Neural cell (in vitro differentiated cells): Measurements from ENCODE around the gene ALDH1B1. TPM values are rescaled to one million over a fixed set of nuclear protein-coding genes. Genes with fewer than 3 reads are reported as not detected.

Experiments
- H2AFZ ChIP-seq: fragments of 200-600, 300-800 bp; sonication (generic), shearing (Covaris generic); 2 replicates; pipeline ENCODE4 v1.6.0; 2014; ENCODE audit warnings: low read depth, mild to moderate bottlenecking, antibody characterized with exemption, low read length, moderate library complexity
- H3F3A ChIP-seq: fragments of 200-600 bp; shearing (Covaris generic); 2 replicates; pipeline ENCODE4 v1.6.1; 2016; ENCODE audit warnings: mild to moderate bottlenecking, moderate library complexity, mixed read lengths, antibody characterized with exemption, low read length; ENCODE audit not compliant: insufficient read depth, poor library complexity, severe bottlenecking
- H3K27ac ChIP-seq: fragments of 200-600, 300-800 bp; sonication (generic), shearing (Covaris generic); 2 replicates; pipeline ENCODE4 v1.5.1; 2014; ENCODE audit warnings: mild to moderate bottlenecking, low read length, moderate library complexity
- H3K27me3 ChIP-seq: fragments of 300-800, 200-600 bp; sonication (generic), shearing (Covaris generic); 2 replicates; pipeline ENCODE4 v1.6.0; 2014; ENCODE audit warnings: mild to moderate bottlenecking, low read depth, low read length, moderate library complexity; ENCODE audit not compliant: insufficient read depth
- H3K36me3 ChIP-seq: fragments of 300-800, 200-600 bp; sonication (generic), shearing (Covaris generic); 2 replicates; pipeline ENCODE4 v1.5.1; 2014; ENCODE audit warnings: mild to moderate bottlenecking, antibody characterized with exemption, low read length, moderate library complexity; ENCODE audit not compliant: insufficient read depth
- H3K4me2 ChIP-seq: fragments of 300-800, 200-600 bp; sonication (generic), shearing (Covaris generic); 2 replicates; pipeline ENCODE4 v1.6.0; 2014; ENCODE audit warnings: mild to moderate bottlenecking, low read length
- H3K4me3 ChIP-seq: fragments of 300-800, 200-600 bp; sonication (generic), shearing (Covaris generic); 2 replicates; pipeline ENCODE4 v1.5.1; 2014; ENCODE audit warnings: mild to moderate bottlenecking, low read length, moderate library complexity
- H3K79me2 ChIP-seq: fragments of 200-600 bp; shearing (Covaris generic); replicated peaks from 2 replicates; pipeline ENCODE4 v1.6.0; 2014; ENCODE audit warnings: mild to moderate bottlenecking, low read length, moderate library complexity; ENCODE audit not compliant: insufficient read depth
- H3K9ac ChIP-seq: fragments of 300-800, 200-600 bp; sonication (generic), shearing (Covaris generic); 2 replicates; pipeline ENCODE4 v1.6.1; 2016; ENCODE audit warnings: mild to moderate bottlenecking, low read length, mixed read lengths
- H3K9me2 ChIP-seq: fragments of 200-600 bp; shearing (Covaris generic); 2 replicates; pipeline ENCODE4 v1.6.1; 2016; ENCODE audit warnings: mild to moderate bottlenecking, low read length, mixed read lengths; ENCODE audit not compliant: insufficient read depth
- H3K9me3 ChIP-seq: fragments of 200-600, 300-800 bp; sonication (generic), shearing (Covaris generic); 2 replicates; pipeline ENCODE4 v1.6.1; 2016; ENCODE audit warnings: mild to moderate bottlenecking, mixed run types, low read length, moderate library complexity, mixed read lengths
- H4K20me1 ChIP-seq: fragments of 200-600 bp; shearing (Covaris generic); 2 replicates; pipeline ENCODE4 v1.6.1; 2016; ENCODE audit warnings: mild to moderate bottlenecking, mixed run types; ENCODE audit not compliant: insufficient read depth
- EP300 ChIP-seq: fragments of 450-650 bp; conservative IDR thresholded peaks from 2 replicates; pipeline ENCODE4 v1.6.1; 2014; ENCODE audit warnings: antibody characterized with exemption, mild to moderate bottlenecking, moderate library complexity; ENCODE audit not compliant: poor library complexity, severe bottlenecking
- EZH2 ChIP-seq: fragments of 200-600, 300-800 bp; shearing (Covaris generic), sonication (generic); IDR thresholded peaks from 2 replicates; pipeline ENCODE4 v1.6.1; 2014; ENCODE audit warnings: antibody characterized with exemption, low read length, borderline replicate concordance, mild to moderate bottlenecking; ENCODE audit not compliant: insufficient read depth, poor library complexity, severe bottlenecking
- MXI1 ChIP-seq: fragments of 450-650 bp; conservative IDR thresholded peaks from 2 replicates; pipeline ENCODE4 v1.6.1; 2014; ENCODE audit warnings: antibody characterized with exemption, mild to moderate bottlenecking; ENCODE audit not compliant: poor library complexity, severe bottlenecking
- POLR2AphosphoS5 ChIP-seq: IDR thresholded peaks from 2 replicates; pipeline ENCODE4 v1.6.1; 2012
- RAD21 ChIP-seq: fragments of 450-650 bp; conservative IDR thresholded peaks from 2 replicates; pipeline ENCODE4 v1.6.1; 2014; ENCODE audit warnings: antibody characterized with exemption, mild to moderate bottlenecking, moderate library complexity
- SMC3 ChIP-seq: fragments of 450-650 bp; conservative IDR thresholded peaks from 2 replicates; pipeline ENCODE4 v1.6.1; 2014; ENCODE audit warnings: antibody characterized with exemption, mild to moderate bottlenecking, moderate library complexity; ENCODE audit not compliant: poor library complexity
- TAF1 ChIP-seq: IDR thresholded peaks from 2 replicates; pipeline ENCODE4 v1.6.1; 2012; ENCODE audit warnings: low read depth
- polyA plus RNA-seq: library from polyadenylated mRNA; depleted of rRNA; stranded (reverse); fragments of >200 nt; gene quantifications from 2 replicates; pipeline ENCODE4 v1.2.3, GENCODE V29; 2014
- TF ChIP-seq, protein P1 (sequence below): fragments of 450-650 bp; IDR thresholded peaks from 2 replicates; pipeline ENCODE4 v1.5.1; 2014; ENCODE audit warnings: antibody characterized with exemption, mild to moderate bottlenecking, moderate library complexity; ENCODE audit not compliant: poor library complexity, severe bottlenecking
- TF ChIP-seq, protein P2 (sequence below): IDR thresholded peaks from 2 replicates; pipeline ENCODE4 v1.6.1; 2012; ENCODE audit warnings: borderline replicate concordance

The ALDH1B1 gene
- polyA plus RNA-seq, 1 donor from 2014 or later, result 6.6 TPM

DNA sequence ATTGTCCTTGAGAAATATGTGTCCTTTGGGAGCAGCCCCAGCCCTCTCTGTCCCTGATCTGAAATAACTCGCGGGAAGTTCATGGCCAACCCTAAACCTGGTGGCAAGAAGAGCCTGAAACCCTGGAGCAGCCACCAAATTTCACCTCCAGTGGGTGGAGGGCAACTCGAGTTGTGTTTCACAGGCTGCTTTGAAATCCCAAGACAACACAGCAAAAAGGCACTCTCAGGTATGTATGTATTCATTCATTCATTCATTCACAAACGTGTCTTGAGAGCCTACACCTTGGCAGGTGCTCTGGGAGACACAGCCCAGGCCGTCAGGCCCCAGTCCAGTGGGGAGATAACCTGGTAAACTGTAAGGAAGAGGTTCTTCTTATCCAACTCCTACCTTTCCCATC lies 35.7 kb upstream of the ALDH1B1 start:
- TF ChIP-seq, protein P1, sequence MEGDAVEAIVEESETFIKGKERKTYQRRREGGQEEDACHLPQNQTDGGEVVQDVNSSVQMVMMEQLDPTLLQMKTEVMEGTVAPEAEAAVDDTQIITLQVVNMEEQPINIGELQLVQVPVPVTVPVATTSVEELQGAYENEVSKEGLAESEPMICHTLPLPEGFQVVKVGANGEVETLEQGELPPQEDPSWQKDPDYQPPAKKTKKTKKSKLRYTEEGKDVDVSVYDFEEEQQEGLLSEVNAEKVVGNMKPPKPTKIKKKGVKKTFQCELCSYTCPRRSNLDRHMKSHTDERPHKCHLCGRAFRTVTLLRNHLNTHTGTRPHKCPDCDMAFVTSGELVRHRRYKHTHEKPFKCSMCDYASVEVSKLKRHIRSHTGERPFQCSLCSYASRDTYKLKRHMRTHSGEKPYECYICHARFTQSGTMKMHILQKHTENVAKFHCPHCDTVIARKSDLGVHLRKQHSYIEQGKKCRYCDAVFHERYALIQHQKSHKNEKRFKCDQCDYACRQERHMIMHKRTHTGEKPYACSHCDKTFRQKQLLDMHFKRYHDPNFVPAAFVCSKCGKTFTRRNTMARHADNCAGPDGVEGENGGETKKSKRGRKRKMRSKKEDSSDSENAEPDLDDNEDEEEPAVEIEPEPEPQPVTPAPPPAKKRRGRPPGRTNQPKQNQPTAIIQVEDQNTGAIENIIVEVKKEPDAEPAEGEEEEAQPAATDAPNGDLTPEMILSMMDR, result no peak
- TF ChIP-seq SMC3 (no peak), RAD21 (no peak), MXI1 (no peak), POLR2AphosphoS5 (no peak), EZH2 (no peak), EP300 (no peak)
- TF ChIP-seq, protein P2, sequence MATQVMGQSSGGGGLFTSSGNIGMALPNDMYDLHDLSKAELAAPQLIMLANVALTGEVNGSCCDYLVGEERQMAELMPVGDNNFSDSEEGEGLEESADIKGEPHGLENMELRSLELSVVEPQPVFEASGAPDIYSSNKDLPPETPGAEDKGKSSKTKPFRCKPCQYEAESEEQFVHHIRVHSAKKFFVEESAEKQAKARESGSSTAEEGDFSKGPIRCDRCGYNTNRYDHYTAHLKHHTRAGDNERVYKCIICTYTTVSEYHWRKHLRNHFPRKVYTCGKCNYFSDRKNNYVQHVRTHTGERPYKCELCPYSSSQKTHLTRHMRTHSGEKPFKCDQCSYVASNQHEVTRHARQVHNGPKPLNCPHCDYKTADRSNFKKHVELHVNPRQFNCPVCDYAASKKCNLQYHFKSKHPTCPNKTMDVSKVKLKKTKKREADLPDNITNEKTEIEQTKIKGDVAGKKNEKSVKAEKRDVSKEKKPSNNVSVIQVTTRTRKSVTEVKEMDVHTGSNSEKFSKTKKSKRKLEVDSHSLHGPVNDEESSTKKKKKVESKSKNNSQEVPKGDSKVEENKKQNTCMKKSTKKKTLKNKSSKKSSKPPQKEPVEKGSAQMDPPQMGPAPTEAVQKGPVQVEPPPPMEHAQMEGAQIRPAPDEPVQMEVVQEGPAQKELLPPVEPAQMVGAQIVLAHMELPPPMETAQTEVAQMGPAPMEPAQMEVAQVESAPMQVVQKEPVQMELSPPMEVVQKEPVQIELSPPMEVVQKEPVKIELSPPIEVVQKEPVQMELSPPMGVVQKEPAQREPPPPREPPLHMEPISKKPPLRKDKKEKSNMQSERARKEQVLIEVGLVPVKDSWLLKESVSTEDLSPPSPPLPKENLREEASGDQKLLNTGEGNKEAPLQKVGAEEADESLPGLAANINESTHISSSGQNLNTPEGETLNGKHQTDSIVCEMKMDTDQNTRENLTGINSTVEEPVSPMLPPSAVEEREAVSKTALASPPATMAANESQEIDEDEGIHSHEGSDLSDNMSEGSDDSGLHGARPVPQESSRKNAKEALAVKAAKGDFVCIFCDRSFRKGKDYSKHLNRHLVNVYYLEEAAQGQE, result no peak
- no peak overlapping the region for H3K9ac ChIP-seq
- H3K27ac ChIP-seq, result no peak overlapping the region
- H3K4me2 ChIP-seq, result no peak overlapping the region
- H3K36me3 ChIP-seq, result no peaks in the 10 kb centered on the region
- H3K27me3 ChIP-seq, result no peaks in the 10 kb centered on the region
- H3K4me3 ChIP-seq, result no peak overlapping the region
- no peak overlapping the region for H2AFZ ChIP-seq
- no peaks in the 10 kb centered on the region for H3K9me3 ChIP-seq
- no peaks in the 10 kb centered on the region for H3K79me2 ChIP-seq
- peaks cover 10% of the 10 kb centered on the region for H3F3A ChIP-seq
- H3K9me2 ChIP-seq, result no peaks in the 10 kb centered on the region
- no peaks in the 10 kb centered on the region for H4K20me1 ChIP-seq

DNA sequence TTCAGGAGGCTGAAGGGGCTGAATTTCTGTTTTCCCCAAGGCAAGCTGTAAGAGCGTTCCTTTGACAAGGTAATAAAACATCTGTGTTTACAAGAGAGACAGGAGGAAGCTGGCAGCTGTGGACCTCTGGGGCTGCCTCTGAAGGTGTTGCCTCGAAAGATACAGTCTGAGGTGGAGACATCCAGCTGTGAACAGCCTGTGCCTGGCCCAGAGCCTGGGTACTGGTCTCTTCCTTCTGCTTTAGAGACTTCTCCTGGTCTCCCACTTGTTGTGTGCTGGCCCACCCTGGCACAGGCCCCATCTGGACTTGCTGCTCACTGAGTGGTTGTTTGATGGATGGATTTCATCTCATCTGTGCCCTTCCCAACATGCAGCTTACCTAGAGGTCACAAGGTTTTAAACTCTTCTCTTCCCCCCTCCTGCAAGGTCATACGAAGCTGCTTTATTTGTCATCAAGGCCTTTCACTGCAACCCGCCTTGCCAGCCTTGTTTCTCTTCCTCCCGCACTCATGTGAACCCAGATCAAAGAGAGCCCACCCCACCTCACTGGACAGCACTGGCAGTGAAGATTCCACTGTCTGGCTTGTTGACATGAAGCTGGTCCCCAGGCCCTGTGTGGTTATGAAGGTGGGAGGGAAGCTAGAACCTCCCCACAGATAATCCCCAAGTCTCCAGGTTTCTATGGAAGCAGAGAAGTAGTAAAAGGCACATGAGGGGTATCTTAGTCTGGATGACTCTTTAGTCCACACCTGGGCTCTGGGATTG lies 35.0 kb upstream of the ALDH1B1 start:
- H3K79me2 ChIP-seq, result no peaks in the 10 kb centered on the region
- peaks cover 15% of the 10 kb centered on the region for H3F3A ChIP-seq
- no peaks in the 10 kb centered on the region for H3K9me3 ChIP-seq
- H3K9ac ChIP-seq, result no peak overlapping the region
- no peak overlapping the region for H3K4me3 ChIP-seq
- H3K27me3 ChIP-seq, result no peaks in the 10 kb centered on the region
- no peak overlapping the region for H2AFZ ChIP-seq
- TF ChIP-seq EP300 (no peak), EZH2 (no peak), POLR2AphosphoS5 (no peak), TAF1 (no peak)
- TF ChIP-seq, protein P1, result no peak
- TF ChIP-seq, protein P2, result no peak
- no peak overlapping the region for H3K4me2 ChIP-seq
- H3K36me3 ChIP-seq, result no peaks in the 10 kb centered on the region
- H3K9me2 ChIP-seq, result no peaks in the 10 kb centered on the region
- H4K20me1 ChIP-seq, result no peaks in the 10 kb centered on the region
- no peak overlapping the region for H3K27ac ChIP-seq
